ENCODE measurements around the gene USP49. TPM values are rescaled to one million over a fixed set of nuclear protein-coding genes. Genes with fewer than 3 reads are reported as not detected.
A peak's percentile ranks its signal among the peaks of the same experiment; 100 is the strongest.

Gene USP49
- total RNA-seq (2016; rRNA removed; fragmentation: Illumina TruSeq; extraction: Trizol) (2.9 TPM in 2 replicates), polyA plus RNA-seq (2011; rRNA removed) (4.3 and 4.7 TPM in 2 replicates), polyA minus RNA-seq (2011; rRNA and poly(A)+ RNA removed; ENCODE audit: low replicate concordance) (4.3 and 6.4 TPM in 2 replicates), Bru-seq, nascent RNA (percentile 57 among the genes with signal in this experiment), BruChase-seq, experiment 1, labeled RNA remaining after a 6-hour chase (percentile 61 among the genes with signal in this experiment), BruChase-seq, experiment 2, labeled RNA remaining after a 2-hour chase (percentile 60 among the genes with signal in this experiment)
- total RNA-seq (2016; cell fraction: cytosol; rRNA removed; fragmentation: Illumina TruSeq; extraction: Trizol; ENCODE audit: low read depth) = 0.62 and 0.81 TPM in 2 replicates
- 2.4 and 2.9 TPM in 2 replicates for total RNA-seq (2016; cell fraction: insoluble cytoplasmic fraction; rRNA removed; fragmentation: Illumina TruSeq; extraction: Trizol)
- total RNA-seq (2016; cell fraction: membrane; rRNA removed; fragmentation: Illumina TruSeq; extraction: Trizol) = 1.5 and 1.6 TPM in 2 replicates
- total RNA-seq (2016; cell fraction: nucleus; rRNA removed; fragmentation: Illumina TruSeq; extraction: Trizol) = 5.9 and 7.0 TPM in 2 replicates
- 1.2 and 1.3 TPM in 2 replicates for polyA plus RNA-seq (2011; cell fraction: cytosol; rRNA removed)
- 13.3 and 14.7 TPM in 2 replicates for polyA plus RNA-seq (2011; cell fraction: nucleus; rRNA removed)
- 3.6 and 4.0 TPM in 2 replicates for polyA plus RNA-seq (2012)
- 0.28 TPM in 2 replicates for polyA plus RNA-seq (2016; cell fraction: cytosol; fragmentation: Illumina TruSeq; extraction: Trizol; ENCODE audit: low read depth)
- polyA plus RNA-seq (2016; cell fraction: insoluble cytoplasmic fraction; fragmentation: Illumina TruSeq; extraction: Trizol; ENCODE audit: low read depth) = 2.6 and 3.2 TPM in 2 replicates
- polyA plus RNA-seq (2016; cell fraction: membrane; fragmentation: Illumina TruSeq; extraction: Trizol; ENCODE audit: low read depth) = 0.70 and 0.84 TPM in 2 replicates
- 12.2 and 14.5 TPM in 2 replicates for polyA plus RNA-seq (2016; cell fraction: nucleus; fragmentation: Illumina TruSeq; extraction: Trizol; ENCODE audit: insufficient read depth, low read depth)
- polyA minus RNA-seq (2011; cell fraction: cytosol; rRNA and poly(A)+ RNA removed) = 0.97 and 1.2 TPM in 2 replicates
- 9.7 and 10.9 TPM in 2 replicates for polyA minus RNA-seq (2011; cell fraction: nucleus; rRNA and poly(A)+ RNA removed)
- long read RNA-seq, experiment 1 = 0 reads
- long read RNA-seq, experiment 2, partial matches to known transcripts = 0 of 5 reads
- long read RNA-seq, experiment 2, other reads (novel, unspliced or antisense) = 5 of 5 reads

GRCh38 chr6:41895300-41896233, at the start of gene USP49:
USP49 (minus strand) TSS chr6:41895375; CDS start chr6:41806983, 88,392 bp downstream.
- Histone ChIP-seq H3K9ac (ENCODE audit: insufficient read depth, low read depth, low read length) (peak within 1 kb of the TSS; percentile 67), H3K27me3 (ENCODE audit: control insufficient read depth in 1 of 2, insufficient read depth in 2 of 2, low read length in 2 of 2) (no peaks in the 10 kb centered on the region; a peak in 1 of 5 replicates), H3K4me3 (replicated peaks in 1 of 3; ENCODE audit: insufficient read depth in 1 of 3, low read depth in 2 of 3, low read length in 3 of 3) (peak within 1 kb of the TSS; percentile 79 to 81 (median 79)), H3K9me3 (ENCODE audit: low read length) (no peaks in the 10 kb centered on the region), H3K36me3 (replicated peaks in 1 of 2; ENCODE audit: control insufficient read depth in 1 of 2, insufficient read depth in 2 of 2, low read length in 2 of 2) (peaks cover 0 to 1% of the 10 kb centered on the region in 2 experiments; a peak in 2 of 5 replicates), H3K4me2 (ENCODE audit: low read depth, low read length) (peak within 1 kb of the TSS; percentile 100), H2AFZ (ENCODE audit: low read length) (peak within 1 kb of the TSS; percentile 21), H3K4me1 (ENCODE audit: insufficient read depth, low read length) (peaks cover 30% of the 10 kb centered on the region), H4K20me1 (ENCODE audit: insufficient read depth, low read length) (no peaks in the 10 kb centered on the region), H3K27ac (ENCODE audit: extremely low read length, insufficient read depth, low read length) (peak within 1 kb of the TSS; percentile 57), H3K79me2 (ENCODE audit: insufficient read depth, low read length) (no peaks in the 10 kb centered on the region)
- ATAC-seq = peak; percentile 94
- peak; percentile 79 for FAIRE-seq
- WGBS (ENCODE audit: low lambda C conversion rate) = 3% methylated on average over 32 of the region's 55 CpGs
- intact Hi-C loops (cut with micrococcal nuclease; ENCODE audit: unreplicated experiment) = loop anchor here (1.0 kb wide), 1 partner anchor 25 kb away; no protein-coding TSS in a partner anchor
- CTCF ChIA-PET (ENCODE audit: low intra/inter-chr PET ratio, low total read pairs) = no interaction called here
- POLR2A ChIA-PET = interaction anchor here (1.0 to 3.1 kb wide), 6 partner anchors 18 to 851 kb away, joined by 3 to 30 read pairs (median 10); partner anchors contain the start of genes BYSL, CCND3, MED20 and TAF8
- TSS peak; percentile 91 for BruUV-seq (replicated peaks)
- peak; percentile 78 for DNase-seq (ENCODE audit: low spot score)
- in situ Hi-C loops (cut with HindIII; ENCODE audit: extremely low pct_ligation_motif_present, low pct_unique_long_range_greater_than_20kb) = no loop called here
- TF ChIP-seq ZNF75D (CRISPR knock-in tag; IDR thresholded peaks at IDR 0.05; ENCODE audit: borderline replicate concordance) (no peak), SRSF9 (IDR thresholded peaks at IDR 0.05; ENCODE audit: borderline replicate concordance, insufficient read depth, low read depth, low read length, poor library complexity, severe bottlenecking) (no peak), ZNF274 (CRISPR knock-in tag; IDR thresholded peaks at IDR 0.05) (0 out of 2 replicates have a peak, but pooled peaks have one; percentile 53), ZBTB14 (CRISPR knock-in tag; IDR thresholded peaks at IDR 0.05) (no peak), NR2C2 (CRISPR knock-in tag; IDR thresholded peaks at IDR 0.05; ENCODE audit: borderline replicate concordance) (peak; percentile 76; the same call in 1 of the 2 replicates), CC2D1A (CRISPR knock-in tag; IDR thresholded peaks at IDR 0.05) (no peak), NFATC3 (CRISPR knock-in tag; IDR thresholded peaks at IDR 0.05) (0 out of 2 replicates have a peak, but pooled peaks have one; percentile 70), STAT6 (CRISPR knock-in tag; IDR thresholded peaks at IDR 0.05; ENCODE audit: borderline replicate concordance) (no peak), TBL1XR1 (IDR thresholded peaks at IDR 0.05; ENCODE audit: borderline replicate concordance, low read length, partially characterized antibody) (no peak), SAFB2 (CRISPR knock-in tag; IDR thresholded peaks at IDR 0.05; ENCODE audit: borderline replicate concordance, low read depth) (no peak), ZNF784 (CRISPR knock-in tag; IDR thresholded peaks at IDR 0.05; ENCODE audit: borderline replicate concordance) (no peak), MIXL1 (CRISPR knock-in tag; IDR thresholded peaks at IDR 0.05) (no peak)
